Measurements from ENCODE around the gene ADIPOR2.

DNA sequence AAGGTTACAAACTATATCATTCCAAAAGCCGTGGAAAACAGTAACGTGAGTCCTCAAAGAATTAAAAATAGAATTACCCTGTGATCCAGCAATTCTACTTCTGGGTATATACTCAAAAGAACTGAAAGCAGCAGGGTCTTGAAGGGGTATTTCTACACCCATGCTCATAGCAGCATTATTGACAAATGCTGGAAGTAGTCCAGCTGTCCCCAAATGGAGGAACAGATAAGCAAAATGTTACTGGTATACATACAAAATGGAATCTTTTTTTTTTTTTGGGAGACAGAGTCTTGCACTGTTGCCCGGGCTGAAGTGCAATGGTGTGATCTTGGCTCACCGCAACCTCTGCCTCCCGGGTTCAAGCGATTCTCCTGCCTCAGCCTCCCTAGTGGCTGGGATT is 32.9 kb downstream of the ADIPOR2 start:
- TF ChIP-seq CTCF (IDR thresholded peaks at IDR 0.05) (no peak), POLR2A (IDR thresholded peaks at IDR 0.05) (no peak)

Data from lower leg skin (tissue), 3 donors.